NOMO-1 treated with dmso at 0.1 percent for 144 hours (cell line): ENCODE measurements around the gene RCCD1.
"Not testable (repeated sequence)": the region's sequence is repeated elsewhere in the genome, so short reads cannot be mapped to it uniquely, and the experiment has no call there.

Experiments
- DNase-seq: peaks from one replicate; lab custom pipeline; 2025; ENCODE audit not compliant: unreplicated experiment; lab: John Stamatoyannopoulos, UW

RCCD1 gene, protein sequence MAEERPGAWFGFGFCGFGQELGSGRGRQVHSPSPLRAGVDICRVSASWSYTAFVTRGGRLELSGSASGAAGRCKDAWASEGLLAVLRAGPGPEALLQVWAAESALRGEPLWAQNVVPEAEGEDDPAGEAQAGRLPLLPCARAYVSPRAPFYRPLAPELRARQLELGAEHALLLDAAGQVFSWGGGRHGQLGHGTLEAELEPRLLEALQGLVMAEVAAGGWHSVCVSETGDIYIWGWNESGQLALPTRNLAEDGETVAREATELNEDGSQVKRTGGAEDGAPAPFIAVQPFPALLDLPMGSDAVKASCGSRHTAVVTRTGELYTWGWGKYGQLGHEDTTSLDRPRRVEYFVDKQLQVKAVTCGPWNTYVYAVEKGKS

GRCh38 chr15:90954712-90955623 lies at the start of gene RCCD1:
TSS of gene RCCD1 (plus strand) at chr15:90954884. CDS start at chr15:90956735, 1,851 bp downstream.
- peak; percentile 95 for DNase-seq

DNA sequence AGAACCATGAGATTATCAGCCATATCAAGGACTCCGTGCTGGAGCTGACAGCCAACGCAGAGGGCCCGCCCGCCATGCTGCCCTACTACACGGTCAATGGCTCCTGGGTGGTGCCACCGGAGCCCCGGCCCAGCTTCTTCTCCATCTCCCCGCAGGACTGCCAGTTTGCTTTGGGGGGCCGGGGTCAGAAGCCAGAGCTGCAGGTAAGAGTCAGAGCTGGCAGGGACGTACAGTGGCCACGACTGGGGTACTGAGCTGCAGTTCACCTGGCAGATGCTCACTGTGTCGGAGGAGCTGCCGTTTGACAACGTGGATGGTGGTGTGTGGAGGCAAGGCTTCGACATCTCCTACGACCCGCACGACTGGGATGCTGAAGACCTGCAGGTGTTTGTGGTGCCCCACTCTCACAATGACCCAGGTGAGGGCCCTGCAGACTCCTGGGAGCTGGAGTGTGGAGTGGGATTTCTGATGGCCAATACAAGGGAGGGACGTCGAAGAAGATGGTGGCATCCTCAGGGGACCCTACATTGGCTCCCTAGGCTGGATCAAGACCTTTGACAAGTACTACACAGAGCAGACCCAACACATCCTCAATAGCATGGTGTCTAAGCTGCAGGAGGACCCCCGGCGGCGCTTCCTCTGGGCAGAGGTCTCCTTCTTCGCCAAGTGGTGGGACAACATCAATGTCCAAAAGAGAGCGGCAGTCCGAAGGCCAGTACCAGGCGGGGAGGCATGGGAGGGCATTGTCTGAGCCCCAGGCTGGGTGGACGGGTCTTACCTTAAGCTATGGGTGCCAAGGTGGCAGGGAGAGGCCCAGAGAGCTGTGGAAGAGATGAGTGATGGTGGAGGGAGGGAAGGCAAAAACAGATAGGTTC lies 49.1 kb upstream of the RCCD1 start:
- DNase-seq, result no peak

- no peak for DNase-seq
These were observed 48.4 kb upstream of the RCCD1 start for GRCh38 chr15:90906181-90906849.

GRCh38 chr15:90907051-90907660 lies 47.5 kb upstream of the RCCD1 start:
- DNase-seq, result no peak

GRCh38 chr15:90907838-90908507 lies 46.7 kb upstream of the RCCD1 start:
- DNase-seq, result no peak

- not testable (repeated sequence) for DNase-seq
These were observed 45.2 kb upstream of the RCCD1 start for GRCh38 chr15:90909449-90909848.

DNA sequence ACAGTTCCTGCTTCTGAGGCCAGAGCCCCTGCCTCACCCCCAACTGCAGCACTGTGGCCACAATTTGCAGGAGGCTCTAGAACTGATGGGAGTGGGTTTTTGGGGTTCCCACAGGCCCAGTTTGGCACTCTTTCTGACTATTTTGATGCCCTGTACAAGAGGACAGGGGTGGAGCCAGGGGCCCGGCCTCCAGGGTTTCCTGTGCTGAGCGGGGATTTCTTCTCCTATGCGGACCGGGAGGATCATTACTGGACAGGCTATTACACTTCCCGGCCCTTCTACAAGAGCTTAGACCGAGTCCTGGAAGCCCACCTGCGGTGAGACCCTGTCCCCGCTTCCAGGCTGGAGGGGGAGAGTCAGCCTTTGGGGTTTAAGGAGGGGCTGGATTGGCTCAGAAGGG lies 44.7 kb upstream of the RCCD1 start:
- DNase-seq, result no peak

DNA sequence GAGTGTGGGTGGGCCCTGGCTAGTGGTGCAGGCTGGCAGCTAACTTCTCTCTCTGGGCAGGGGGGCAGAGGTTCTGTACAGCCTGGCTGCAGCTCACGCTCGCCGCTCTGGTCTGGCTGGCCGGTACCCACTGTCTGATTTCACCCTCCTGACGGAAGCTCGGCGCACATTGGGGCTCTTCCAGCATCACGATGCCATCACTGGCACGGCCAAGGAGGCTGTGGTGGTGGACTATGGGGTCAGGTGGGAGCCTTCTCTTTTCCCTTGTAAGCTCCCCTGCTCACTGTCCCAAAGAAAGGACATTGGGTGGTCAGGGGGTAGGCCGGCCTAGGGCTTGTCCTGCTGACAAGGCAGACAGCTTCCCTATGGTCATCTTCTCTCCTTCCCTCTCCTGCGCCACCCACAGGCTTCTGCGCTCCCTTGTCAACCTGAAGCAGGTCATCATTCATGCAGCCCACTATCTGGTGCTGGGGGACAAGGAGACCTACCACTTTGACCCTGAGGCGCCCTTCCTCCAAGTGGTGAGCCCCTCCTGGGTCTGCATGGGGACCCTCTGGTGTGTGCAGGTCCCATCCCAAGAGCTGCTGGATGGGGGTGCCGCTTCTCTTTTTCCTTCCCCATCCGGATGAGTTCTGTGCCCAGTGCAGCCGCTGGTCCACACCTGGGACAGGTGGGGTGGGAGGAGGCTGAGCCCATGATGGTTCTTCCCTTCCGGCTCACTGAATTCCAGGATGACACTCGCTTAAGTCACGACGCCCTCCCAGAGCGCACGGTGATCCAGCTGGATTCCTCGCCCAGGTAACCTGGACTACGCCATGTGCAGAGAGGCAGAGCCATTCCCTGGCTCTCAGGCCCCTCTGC lies 44.0 kb upstream of the RCCD1 start:
- DNase-seq, result no peak

GRCh38 chr15:90911302-90911623 lies 43.4 kb upstream of the RCCD1 start:
- no peak for DNase-seq

DNA sequence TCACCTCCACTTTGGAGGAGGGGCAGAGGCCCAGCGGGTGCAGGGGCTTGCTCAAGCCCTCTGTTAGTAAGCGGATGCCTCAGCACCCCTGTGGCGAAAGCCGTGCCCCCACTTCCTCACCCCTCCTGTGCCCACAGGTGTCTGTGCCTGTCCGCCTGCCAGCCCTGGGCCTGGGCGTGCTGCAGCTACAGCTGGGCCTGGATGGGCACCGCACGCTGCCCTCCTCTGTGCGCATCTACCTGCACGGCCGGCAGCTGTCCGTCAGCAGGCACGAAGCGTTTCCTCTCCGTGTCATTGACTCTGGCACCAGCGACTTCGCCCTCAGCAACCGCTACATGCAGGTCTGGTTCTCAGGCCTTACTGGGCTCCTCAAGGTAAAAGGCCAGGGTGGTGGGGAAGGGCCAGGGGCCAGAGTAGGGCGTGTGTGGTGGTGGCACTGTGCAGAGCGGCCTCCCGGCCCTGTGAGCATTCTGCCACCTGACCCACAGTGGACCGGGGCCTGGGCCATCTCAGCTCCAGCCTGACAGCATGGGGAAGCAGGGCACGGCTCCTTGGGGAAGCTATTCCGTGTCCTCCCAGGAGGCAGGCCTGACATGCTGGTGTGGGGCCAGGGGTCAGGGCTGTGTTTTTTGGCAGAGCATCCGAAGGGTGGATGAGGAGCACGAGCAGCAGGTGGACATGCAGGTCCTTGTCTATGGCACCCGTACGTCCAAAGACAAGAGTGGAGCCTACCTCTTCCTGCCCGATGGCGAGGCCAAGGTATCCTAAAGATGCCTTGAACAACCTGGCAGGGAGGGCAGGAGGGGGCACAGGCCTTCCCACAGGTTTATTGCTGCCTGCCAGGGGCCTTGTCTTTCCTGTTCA lies 42.5 kb upstream of the RCCD1 start:
- DNase-seq, result no peak

GRCh38 chr15:90912770-90913075 lies 42.0 kb upstream of the RCCD1 start:
- DNase-seq, result no peak

DNA sequence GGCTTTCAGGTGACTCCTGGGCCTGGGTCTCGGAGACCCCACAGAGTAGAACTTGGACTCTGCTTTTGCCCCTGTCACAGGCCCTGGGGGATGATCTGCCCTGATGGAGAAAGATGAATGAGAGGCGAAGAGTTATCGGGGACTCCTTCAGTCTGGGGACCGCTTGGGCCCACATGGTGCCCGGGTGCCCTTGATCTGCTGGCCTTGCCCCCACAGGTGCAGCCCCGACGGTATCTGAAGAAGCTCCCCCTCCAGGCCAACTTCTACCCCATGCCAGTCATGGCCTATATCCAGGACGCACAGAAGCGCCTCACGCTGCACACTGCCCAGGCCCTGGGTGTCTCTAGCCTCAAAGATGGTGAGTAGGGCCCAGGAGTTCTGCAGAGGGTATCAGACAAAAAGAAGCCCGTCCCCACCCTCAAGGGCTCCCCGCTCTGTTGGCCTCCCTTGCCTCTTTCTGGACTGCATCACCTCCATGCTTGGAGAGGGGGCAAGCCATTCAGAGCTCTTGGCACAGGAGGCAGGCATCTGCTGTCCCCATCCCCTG lies 41.2 kb upstream of the RCCD1 start:
- DNase-seq, result no peak

- DNase-seq, result peak; percentile 54
These were observed 40.2 kb upstream of the RCCD1 start for GRCh38 chr15:90914305-90915080.

- no peak for DNase-seq
These were observed 39.4 kb upstream of the RCCD1 start for GRCh38 chr15:90915216-90915807.

DNA sequence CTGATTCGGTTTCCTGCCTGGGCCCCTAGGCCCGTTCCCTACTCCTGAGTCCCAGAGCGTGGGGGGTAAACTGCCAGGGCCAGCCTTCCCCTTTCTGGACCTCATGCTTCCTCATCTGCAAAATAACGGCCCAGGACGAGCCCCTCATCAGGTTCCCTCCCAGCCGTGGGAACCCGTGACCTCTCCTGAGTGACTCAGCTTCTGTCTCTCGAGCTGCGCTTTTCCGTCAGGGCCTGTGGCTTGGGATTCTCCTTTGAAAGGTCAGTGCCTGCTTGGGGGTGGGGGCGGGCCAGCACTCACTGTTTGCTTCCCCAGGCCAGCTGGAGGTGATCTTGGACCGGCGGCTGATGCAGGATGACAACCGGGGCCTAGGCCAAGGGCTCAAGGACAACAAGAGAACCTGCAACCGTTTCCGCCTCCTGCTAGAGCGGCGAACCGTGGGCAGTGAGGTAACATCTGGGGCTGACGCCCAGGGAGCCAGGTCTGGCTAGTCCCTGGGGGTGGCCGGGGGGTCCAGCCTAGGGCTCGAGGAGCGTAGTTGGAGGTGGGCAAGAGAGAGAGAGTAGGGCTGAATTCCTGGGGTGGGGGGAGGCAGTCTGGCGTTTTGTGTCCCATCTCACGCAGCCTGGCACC lies 38.8 kb upstream of the RCCD1 start:
- DNase-seq, result peak; percentile 80

DNA sequence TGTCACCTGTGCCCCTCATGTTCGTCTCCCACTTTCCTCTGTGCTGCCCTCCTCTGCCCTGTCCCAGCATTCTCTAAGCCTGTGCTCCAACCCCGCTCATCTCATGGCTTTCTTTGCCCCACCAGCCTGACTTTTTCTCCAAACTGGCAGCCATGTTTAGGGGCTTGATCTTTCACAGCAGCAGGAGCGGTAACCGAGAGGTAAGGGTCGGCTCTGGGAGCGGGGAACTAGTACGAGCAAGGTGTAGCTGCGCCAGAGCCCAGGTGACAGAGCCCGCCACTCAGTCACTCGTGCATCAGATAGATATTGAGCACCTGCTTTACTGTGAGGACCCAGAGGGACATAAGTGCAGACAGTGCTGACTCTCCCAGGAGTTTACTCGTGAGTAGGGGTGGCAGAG lies 38.2 kb upstream of the RCCD1 start:
- DNase-seq, result no peak
